SK-N-SH treated with all-trans-retinoic acid at 6 μM for 48 hours (cell line): ENCODE data around the gene OPA1.

Source experiments
- ARNTL ChIP-seq: fragments of 450-650 bp; formaldehyde crosslinking; IDR thresholded peaks from 2 replicates; pipeline ENCODE4 v1.5.0; 2020; ENCODE audit warnings: low read depth, mild to moderate bottlenecking, moderate library complexity, borderline replicate concordance
- CREB5 ChIP-seq: fragments of 250-450 bp; sonication (Bioruptor Pico); IDR thresholded peaks from 2 replicates; pipeline ENCODE4 v1.5.1; 2020; ENCODE audit warnings: low read depth, mild to moderate bottlenecking, moderate library complexity
- CSDC2 ChIP-seq: fragments of 250-450 bp; sonication (Bioruptor Pico); IDR thresholded peaks from 2 replicates; pipeline ENCODE4 v1.5.0; 2020; ENCODE audit warnings: mild to moderate bottlenecking, moderate library complexity
- PATZ1 ChIP-seq: fragments of 250-450 bp; sonication (Bioruptor Pico); IDR thresholded peaks from 2 replicates; pipeline ENCODE4 v1.8.0; 2020; ENCODE audit warnings: mild to moderate bottlenecking, moderate library complexity, borderline replicate concordance
- POU6F1 ChIP-seq: fragments of 250-450 bp; sonication (Bioruptor Pico); IDR thresholded peaks from 2 replicates; pipeline ENCODE4 v1.8.0; 2021; ENCODE audit warnings: low read depth, mild to moderate bottlenecking, moderate library complexity, borderline replicate concordance
- PPARA ChIP-seq: fragments of 250-450 bp; sonication (Bioruptor Pico); IDR thresholded peaks from 2 replicates; pipeline ENCODE4 v1.5.0; 2020; ENCODE audit warnings: mild to moderate bottlenecking, borderline replicate concordance
- RARB ChIP-seq: fragments of 250-450 bp; sonication (Bioruptor Pico); IDR thresholded peaks from 2 replicates; pipeline ENCODE4 v1.8.0; 2021; ENCODE audit warnings: mild to moderate bottlenecking, moderate library complexity
- SNAI2 ChIP-seq: fragments of 250-450 bp; sonication (Bioruptor Pico); IDR thresholded peaks from 2 replicates; pipeline ENCODE4 v1.5.0; 2020; ENCODE audit warnings: mild to moderate bottlenecking, moderate library complexity
- TCF4 ChIP-seq: fragments of 250-450 bp; sonication (Bioruptor Pico); IDR thresholded peaks from 2 replicates; pipeline ENCODE4 v1.8.0; 2021; ENCODE audit warnings: mild to moderate bottlenecking, moderate library complexity, borderline replicate concordance
- ZFP3 ChIP-seq: fragments of 250-450 bp; sonication (Bioruptor Pico); IDR thresholded peaks from 2 replicates; pipeline ENCODE4 v1.5.0; 2020; ENCODE audit warnings: mild to moderate bottlenecking, moderate library complexity
- ZFP30 ChIP-seq: fragments of 450-650 bp; formaldehyde crosslinking; IDR thresholded peaks from 2 replicates; pipeline ENCODE4 v1.5.0; 2022; ENCODE audit warnings: mild to moderate bottlenecking, moderate library complexity
- ZNF565 ChIP-seq: fragments of 450-650 bp; formaldehyde crosslinking; conservative IDR thresholded peaks from 2 replicates; pipeline ENCODE4 v1.5.0; 2020; ENCODE audit warnings: low read depth, mild to moderate bottlenecking, moderate library complexity
- ZNF70 ChIP-seq: fragments of 450-650 bp; formaldehyde crosslinking; IDR thresholded peaks from 2 replicates; pipeline ENCODE4 v1.5.0; 2020; ENCODE audit warnings: mild to moderate bottlenecking, moderate library complexity
- ZNF8 ChIP-seq: fragments of 450-650 bp; formaldehyde crosslinking; IDR thresholded peaks from 2 replicates; pipeline ENCODE4 v1.5.0; 2020; ENCODE audit warnings: mild to moderate bottlenecking, moderate library complexity

GRCh38 chr3:193720169-193720568 lies 127.2 kb downstream of the OPA1 start:
- TF ChIP-seq ZFP30 (CRISPR knock-in tag) (no peak), CREB5 (CRISPR knock-in tag) (no peak), RARB (CRISPR knock-in tag) (no peak), PATZ1 (CRISPR knock-in tag) (no peak), ZNF8 (CRISPR knock-in tag) (no peak), POU6F1 (CRISPR knock-in tag) (no peak), ARNTL (no peak), ZNF70 (CRISPR knock-in tag) (no peak), CSDC2 (CRISPR knock-in tag) (no peak), SNAI2 (no peak), ZNF565 (no peak), PPARA (CRISPR knock-in tag) (no peak), TCF4 (CRISPR knock-in tag) (no peak), ZFP3 (CRISPR knock-in tag) (no peak)
